GM12878 (cell line): ENCODE data around the gene ANKRD36C. TPM values are rescaled to one million over a fixed set of nuclear protein-coding genes. Genes with fewer than 3 reads are reported as not detected.
"Not testable (repeated sequence)": the region's sequence is repeated elsewhere in the genome, so short reads cannot be mapped to it uniquely, and the experiment has no call there.

ENCODE experiments used
- ATAC-seq: fragments of 200-7000 bp; cut with Tn5 transposase; 3 replicates; pipeline ENCODE4 v1.9.1; 2020; ENCODE audit warnings: mild to moderate bottlenecking, moderate library complexity
- BruUV-seq: library from RNA; stranded (reverse); fragments of 400-500 nt; replicated peaks from 2 replicates; lab custom pipeline; 2021; lab: Mats Ljungman, UMichigan
- CTCF ChIA-PET: fragments of 300-600 bp; sonication (Branson Sonifier 250); formaldehyde crosslinking; extraction: SDS; loops from one replicate; lab custom pipeline; 2021; ENCODE audit warnings: inconsistent platforms; lab: Yijun Ruan, JAX
- POLR2A ChIA-PET: fragments of 350-600 bp; formaldehyde crosslinking; extraction: SDS; loops from one replicate; lab custom pipeline; 2021; ENCODE audit warnings: inconsistent platforms; lab: Charles Lee
- RAD21 ChIA-PET: fragments of 300-600 bp; sonication (Branson Sonifier 250); formaldehyde crosslinking; loops from one replicate; lab custom pipeline; 2023; ENCODE audit warnings: antibody characterized with exemption; ENCODE audit not compliant: unreplicated experiment; lab: Charles Lee
- SMC1A ChIA-PET: fragments of 300-600 bp; sonication (Branson Sonifier 250); formaldehyde crosslinking; loops from one replicate; lab custom pipeline; 2023; ENCODE audit not compliant: unreplicated experiment, uncharacterized antibody; lab: Charles Lee
- DNase-seq: peaks from one replicate; pipeline ENCODE4 v3.0.0-alpha.2; 2011; ENCODE audit warnings: low read depth, low spot score
- FAIRE-seq: peaks from 3 replicates; lab custom pipeline; 2011; peaks lifted over from hg19 to GRCh38; lab: Jason Lieb, UNC
- H2AFZ ChIP-seq: 2 replicates; pipeline ENCODE4 v1.6.0; 2011; ENCODE audit warnings: low read depth, low read length, control low read depth; ENCODE audit not compliant: control insufficient read depth
- H3K27ac ChIP-seq: 2 replicates; pipeline ENCODE4 v1.5.1; 2011; ENCODE audit warnings: control low read depth; ENCODE audit not compliant: control insufficient read depth, insufficient read depth
- H3K27me3 ChIP-seq, 2 experiments: replicated peaks in 1 of 2; 2 replicates each; pipeline versions ENCODE4 v1.6.0 to v1.6.1; 2011; ENCODE audit warnings: low read length in 1 of 2; ENCODE audit not compliant: control insufficient read depth in 2 of 2, insufficient read depth in 2 of 2
- H3K36me3 ChIP-seq, 2 experiments: 2 replicates each; pipeline ENCODE4 v1.5.1; 2011; ENCODE audit warnings: low read length in 1 of 2; ENCODE audit not compliant: control insufficient read depth in 2 of 2, insufficient read depth in 2 of 2
- H3K4me1 ChIP-seq: 2 replicates; pipeline ENCODE4 v1.6.1; 2011; ENCODE audit warnings: mild to moderate bottlenecking, low read length, moderate library complexity, mixed read lengths; ENCODE audit not compliant: control insufficient read depth, insufficient read depth
- H3K4me2 ChIP-seq: 2 replicates; pipeline ENCODE4 v1.6.0; 2011; ENCODE audit warnings: control low read depth; ENCODE audit not compliant: control insufficient read depth, insufficient read depth
- H3K4me3 ChIP-seq: fragments of 200-600 bp; sonication (generic); 2 replicates; pipeline ENCODE4 v1.5.1; 2016
- H3K79me2 ChIP-seq: 2 replicates; pipeline ENCODE4 v1.6.0; 2011; ENCODE audit warnings: low read length; ENCODE audit not compliant: control insufficient read depth, insufficient read depth
- H3K9ac ChIP-seq: 2 replicates; pipeline ENCODE4 v1.8.0; 2011; ENCODE audit warnings: low read length, control low read depth, mixed read lengths; ENCODE audit not compliant: control insufficient read depth, insufficient read depth
- H3K9me3 ChIP-seq: replicated peaks from 3 replicates; pipeline ENCODE4 v1.5.1; 2011; ENCODE audit warnings: mild to moderate bottlenecking, low read length; ENCODE audit not compliant: control insufficient read depth, insufficient read depth
- H4K20me1 ChIP-seq: 2 replicates; pipeline ENCODE4 v1.6.0; 2011; ENCODE audit not compliant: control insufficient read depth, insufficient read depth
- ATF7 ChIP-seq: fragments of 450-650 bp; IDR thresholded peaks from 2 replicates; pipeline ENCODE4 v1.6.1; 2016; ENCODE audit warnings: low read depth, mild to moderate bottlenecking
- BHLHE40 ChIP-seq, 2 experiments: fragments of 450-650 bp in 1 of 2; IDR thresholded peaks; 2 replicates each; pipeline ENCODE4 v1.6.1; 2011 to 2017; ENCODE audit warnings: low read depth in 2 of 2, borderline replicate concordance in 1 of 2, improper control_type of control experiment in 1 of 2, low read length in 1 of 2, mild to moderate bottlenecking in 1 of 2
- CREB1 ChIP-seq: IDR thresholded peaks from 2 replicates; pipeline ENCODE4 v1.6.1; 2012; ENCODE audit warnings: low read depth, mild to moderate bottlenecking, inconsistent platforms
- CREM ChIP-seq: IDR thresholded peaks from 2 replicates; pipeline ENCODE4 v1.6.1; 2014; ENCODE audit warnings: antibody characterized with exemption, low read depth
- NBN ChIP-seq: fragments of 450-650 bp; IDR thresholded peaks from 2 replicates; pipeline ENCODE4 v1.6.1; 2016
- NFYB ChIP-seq: IDR thresholded peaks from 2 replicates; pipeline ENCODE4 v1.6.1; 2011; ENCODE audit warnings: low read depth, mild to moderate bottlenecking, low read length, improper control_type of control experiment, moderate library complexity; ENCODE audit not compliant: insufficient read depth
- WGBS: methylation state at CpG from one replicate; pipeline ENCODE4 v1.1.6; 2016; ENCODE audit warnings: low lambda C conversion rate; ENCODE audit not compliant: insufficient replicate concordance, insufficient coverage; ENCODE audit errors: missing lambda C conversion rate; 5-methylcytosine and 5-hydroxymethylcytosine counted together
- in situ Hi-C: fragments of 300-500 bp; cut with MboI; formaldehyde crosslinking; loops from 9 replicates; pipeline ENCODE4 v1.14.3; 2018; ENCODE audit warnings: mixed read lengths
- intact Hi-C: fragments of 100-400 bp; cut with micrococcal nuclease; formaldehyde crosslinking; loops from one replicate; pipeline ENCODE4 v1.14.2; 2022; ENCODE audit not compliant: unreplicated experiment
- polyA plus RNA-seq, 11 experiments: library from polyadenylated mRNA; depleted of rRNA in 4 of 11; unstranded in 6 of 11; stranded (reverse) in 5 of 11; fragments of >200 nt; fragmentation: Nextera tagmentation in 4 of 11; fragmentation: Illumina TruSeq in 1 of 11; extraction: Ambion mirVana in 4 of 11; extraction: Trizol in 1 of 11; gene quantifications; 1 replicate in 1 of 11; 2 replicates in 10 of 11; pipeline versions ENCODE4 v1.2.1 to v1.2.3, GENCODE V29; 2011 to 2016; ENCODE audit warnings: inconsistent platforms in 2 of 11, missing spikeins in 2 of 11, low read depth in 1 of 11
- total RNA-seq, 4 experiments: library from RNA; depleted of rRNA in 3 of 4; stranded (reverse); fragments of >200 nt in 3 of 4; fragmentation: Illumina TruSeq in 1 of 4; extraction: Trizol in 1 of 4; gene quantifications; 2 replicates each; pipeline versions ENCODE4 v1.2.1 to v1.2.3, GENCODE V29; 2013 to 2021

Gene ANKRD36C
- total and polyA plus RNA-seq, 10 of the 15 experiments (the other 5 are each of a cell fraction or from before 2014, with no cell fraction given): 3.2 to 39.8 (median 19.5) TPM

DNA sequence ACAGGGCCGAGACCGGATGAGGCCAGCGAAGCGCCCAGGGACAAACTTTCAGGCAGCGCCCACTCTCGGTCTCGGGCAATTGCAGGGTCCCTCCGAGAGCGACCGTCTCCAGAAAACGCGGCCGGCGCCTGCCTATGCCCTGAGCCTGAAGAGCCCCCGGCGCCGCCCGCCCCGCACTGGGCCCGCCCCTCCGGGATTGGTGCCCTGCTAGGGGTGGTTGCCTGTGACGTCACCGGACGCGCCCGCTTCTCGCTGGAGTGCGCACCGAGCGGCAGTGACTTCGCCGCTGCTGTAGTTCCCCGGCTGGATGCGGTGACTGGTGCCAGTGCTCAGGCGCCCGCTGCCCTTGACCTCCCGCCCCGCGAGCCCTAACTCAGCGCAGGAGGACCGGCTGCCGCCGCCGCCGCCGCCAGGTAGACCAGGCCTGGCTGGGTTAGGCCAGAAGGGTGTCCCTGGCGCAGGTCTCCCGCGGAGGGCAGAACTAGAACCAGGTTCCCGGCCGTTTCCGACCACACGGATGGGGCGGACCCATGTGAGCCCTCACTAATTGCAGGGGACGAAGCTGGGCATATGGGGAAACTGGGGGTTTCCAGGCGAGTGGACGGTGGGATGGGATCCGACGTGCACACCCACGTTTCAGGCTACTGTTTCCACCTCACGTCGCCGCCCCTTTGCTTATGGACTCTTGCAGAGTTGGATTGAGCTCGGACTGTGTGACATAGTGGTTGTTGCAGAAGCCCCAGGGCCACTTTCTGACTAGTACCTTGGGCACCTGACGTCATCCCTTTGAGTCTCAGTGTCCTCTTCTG lies 18.9 kb upstream of the ANKRD36C start:
- POLR2A ChIA-PET, H3K36me3 ChIP-seq, H3K9me3 ChIP-seq, H3K9ac ChIP-seq, H4K20me1 ChIP-seq, RAD21 ChIA-PET, H3K27me3 ChIP-seq, DNase-seq, H3K4me1 ChIP-seq, H3K79me2 ChIP-seq, BruUV-seq, H3K27ac ChIP-seq, intact Hi-C loops: not testable (repeated sequence)
- in situ Hi-C loops: loop anchor here (10.0 to 25.0 kb wide), 2 partner anchors 64 to 252 kb away; partner anchors contain the start of genes CIAO1 and TMEM127
- FAIRE-seq (peak; percentile 54), ATAC-seq (peak; percentile 98)
- ChIA-PET SMC1A (interaction anchor here (0.7 to 2.1 kb wide), 3 partner anchors 11 to 508 kb away, joined by 3 to 5 read pairs (median 3); no protein-coding TSS in a partner anchor), CTCF (interaction anchor here (0.9 to 2.7 kb wide), 7 partner anchors 12 to 310 kb away, joined by 3 to 9 read pairs (median 5); no protein-coding TSS in a partner anchor)
- H2AFZ ChIP-seq: peak overlapping the region; percentile 71
- peak overlapping the region; percentile 55 for H3K4me3 ChIP-seq
- peak overlapping the region; percentile 17; the same call in 1 of the 2 replicates for H3K4me2 ChIP-seq
- WGBS: under 1% methylated on average over 32 of the region's 65 CpGs
- TF ChIP-seq ATF7: peak; percentile 80
- 0 out of 2 replicates have a peak, but pooled peaks have one; percentile 12 for TF ChIP-seq NFYB
- TF ChIP-seq CREB1: peak; percentile 83
- TF ChIP-seq NBN: peak; percentile 83
- peak; percentile 85 for TF ChIP-seq CREM
- peak in 1 of 2 experiments; percentile 13; a peak in 1 of 4 replicates for TF ChIP-seq BHLHE40 (IDR thresholded peaks at IDR 0.05; ENCODE audit: borderline replicate concordance in 1 of 2, low read depth in 2 of 2, low read length in 1 of 2)

DNA sequence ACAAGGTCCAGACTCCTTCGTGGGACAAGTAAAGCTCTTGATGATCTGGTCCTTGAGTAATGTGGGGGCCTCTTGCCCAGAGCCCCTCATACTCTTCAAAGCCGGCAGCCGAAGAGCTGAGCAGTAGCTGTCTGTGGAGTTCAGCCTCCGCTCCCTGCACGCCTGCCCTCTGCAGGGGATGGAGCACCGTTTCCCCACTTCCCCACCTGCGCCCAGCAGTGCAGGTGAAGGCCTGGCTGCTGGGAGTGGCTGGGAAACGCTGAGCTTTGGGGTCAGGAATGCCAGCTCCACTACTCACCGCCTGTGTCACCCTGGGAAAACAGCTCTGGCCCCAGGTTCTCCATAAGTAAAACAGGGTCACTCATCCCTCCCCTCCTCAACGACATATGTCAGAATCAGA lies 18.2 kb upstream of the ANKRD36C start:
- H3K27ac ChIP-seq, H3K9me3 ChIP-seq, DNase-seq, H3K79me2 ChIP-seq, H3K4me1 ChIP-seq, FAIRE-seq, H3K27me3 ChIP-seq, H4K20me1 ChIP-seq, H3K36me3 ChIP-seq, RAD21 ChIA-PET, H3K9ac ChIP-seq, intact Hi-C loops: not testable (repeated sequence)
- in situ Hi-C loops: loop anchor here (10.0 to 25.0 kb wide), 2 partner anchors 65 to 252 kb away; partner anchors contain the start of genes CIAO1 and TMEM127
- ChIA-PET POLR2A (interaction anchor here (0.9 kb wide), 1 partner anchor 9 kb away, joined by 5 read pairs; no protein-coding TSS in a partner anchor), SMC1A (interaction anchor here (0.7 to 2.1 kb wide), 3 partner anchors 10 to 509 kb away, joined by 3 to 5 read pairs (median 3); no protein-coding TSS in a partner anchor), CTCF (interaction anchor here (1.1 kb wide), 2 partner anchors 13 to 17 kb away, joined by 5 to 9 read pairs; no protein-coding TSS in a partner anchor)
- ATAC-seq: peak; percentile 8
- 1% methylated on average over 10 of the region's 10 CpGs for WGBS
- Histone ChIP-seq H2AFZ (peak overlapping the region; percentile 71), H3K4me2 (peak overlapping the region; percentile 66), H3K4me3 (peak overlapping the region; percentile 51)
- BruUV-seq: TSS peak; percentile 77

DNA sequence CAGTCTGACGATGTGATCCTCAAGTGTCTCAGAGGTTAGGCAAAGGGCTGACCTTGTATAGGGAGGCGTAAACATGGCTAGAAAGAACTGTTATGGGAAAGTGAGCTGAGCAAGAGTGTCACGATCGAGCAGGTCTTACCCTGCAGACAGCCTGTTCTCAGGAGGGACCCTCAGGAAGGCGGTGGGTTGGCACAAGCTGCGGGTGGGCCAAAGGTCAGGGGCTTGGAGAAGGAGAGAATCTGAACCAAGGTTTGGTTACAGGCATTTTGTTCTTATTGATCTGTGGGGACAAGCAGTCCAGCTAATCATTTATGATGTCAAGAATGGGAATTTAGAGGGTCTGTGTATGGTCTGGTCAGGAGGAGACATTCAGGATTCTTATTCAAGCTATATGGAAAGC lies 16.4 kb upstream of the ANKRD36C start:
- CTCF ChIA-PET: interaction anchor here (1.0 to 1.2 kb wide), 2 partner anchors 15 kb away, joined by 3 read pairs; no protein-coding TSS in a partner anchor
- SMC1A ChIA-PET: interaction anchor here (2.1 kb wide), 1 partner anchor 15 kb away, joined by 5 read pairs; no protein-coding TSS in a partner anchor
- ATAC-seq: not testable (repeated sequence)

More for the DNA sequence above, 16.4 kb upstream of the ANKRD36C start:
- H3K36me3 ChIP-seq, H3K4me3 ChIP-seq, DNase-seq, H3K27me3 ChIP-seq, RAD21 ChIA-PET, H3K27ac ChIP-seq, intact Hi-C loops, H3K79me2 ChIP-seq, BruUV-seq, H3K9me3 ChIP-seq, POLR2A ChIA-PET, H3K4me1 ChIP-seq, H4K20me1 ChIP-seq, H3K4me2 ChIP-seq, H2AFZ ChIP-seq, H3K9ac ChIP-seq, FAIRE-seq: not testable (repeated sequence)
- in situ Hi-C loops: loop anchor here (25.0 kb wide), 1 partner anchor 254 kb away; the partner anchor contains the start of genes CIAO1 and TMEM127
- WGBS: 79% methylated on average over 6 of the region's 6 CpGs
